ENCODE results near the gene SLC29A4. TPM values are rescaled to one million over a fixed set of nuclear protein-coding genes. Genes with fewer than 3 reads are reported as not detected.
A peak's percentile ranks its signal among the peaks of the same experiment; 100 is the strongest.
"Not testable (repeated sequence)": the region's sequence is repeated elsewhere in the genome, so short reads cannot be mapped to it uniquely, and the experiment has no call there.

SLC29A4 gene
- total and polyA plus RNA-seq, 10 donors = 0.33 to 2.9 (median 2.2) TPM

- peaks cover 0 to 18% (median 9%) of the 10 kb centered on the region in 8 donors for H3K9me3 ChIP-seq
- H3K27me3 ChIP-seq (replicated peaks in 1 of 7); intact Hi-C loops (cut with DNase I; ENCODE audit: low total_unique reads); H3K27ac ChIP-seq; DNase-seq; H3K4me3 ChIP-seq; H3K4me1 ChIP-seq: not testable (repeated sequence)
- TF ChIP-seq POLR2AphosphoS5 (IDR thresholded peaks at IDR 0.05) = peak in 1 of 3 donors; percentile 20
- 90 to 97% (median 96%) methylated on average over 26 to 30 of the region's 31 CpGs for WGBS, 5 donors
- peaks cover 0 to 100% (median 59%) of the 10 kb centered on the region in 6 donors for H3K36me3 ChIP-seq
Measured at GRCh38 chr7:5323800-5324781, 41.3 kb downstream of the SLC29A4 start.

DNA sequence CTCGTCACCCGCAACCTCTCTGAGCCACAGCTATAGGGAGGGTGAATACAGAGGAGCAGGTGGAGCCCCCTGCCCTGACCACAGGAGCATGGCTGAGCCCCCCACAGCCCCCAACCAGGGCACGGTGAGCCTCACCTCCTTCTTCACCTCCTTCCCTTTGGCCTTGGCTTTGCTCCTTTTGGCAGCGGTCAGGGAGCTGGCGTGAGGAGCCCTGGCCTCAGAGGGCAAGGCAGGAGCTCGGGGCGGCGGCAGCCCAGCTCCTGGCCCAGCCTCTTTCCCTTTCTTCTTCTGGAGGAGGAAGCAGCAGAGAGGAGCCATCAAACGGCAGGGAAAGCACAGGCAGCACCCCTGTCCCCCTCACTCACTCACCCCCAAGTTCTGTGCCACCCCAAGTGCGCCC lies 42.2 kb downstream of the SLC29A4 start:
- H3K4me3 ChIP-seq = no peak overlapping the region
- WGBS, 5 donors = 91 to 95% (median 91%) methylated on average over 8 to 10 of the region's 10 CpGs
- intact Hi-C loops (cut with DNase I; ENCODE audit: low total_unique reads) = no loop called here
- peaks cover 0 to 9% (median 0%) of the 10 kb centered on the region in 6 donors for H3K4me1 ChIP-seq
- no peak overlapping the region for H3K27ac ChIP-seq
- H3K9me3 ChIP-seq = peaks cover 0 to 10% (median 3%) of the 10 kb centered on the region in 8 donors
- DNase-seq = no peak
- TF ChIP-seq POLR2A (IDR thresholded peaks at IDR 0.05) (no peak), POLR2AphosphoS5 (IDR thresholded peaks at IDR 0.05) (no peak), CTCF (IDR thresholded peaks at IDR 0.05 in 8 of 11, conservative IDR thresholded peaks at IDR 0.05 in 3 of 11) (no peak)
- H3K36me3 ChIP-seq = peaks cover 0 to 100% (median 55%) of the 10 kb centered on the region in 6 donors
- H3K27me3 ChIP-seq (replicated peaks in 1 of 7) = no peaks in the 10 kb centered on the region

- intact Hi-C loops (cut with DNase I; ENCODE audit: low total_unique reads) = no loop called here
- Histone ChIP-seq H3K27me3 (replicated peaks in 1 of 7) (no peaks in the 10 kb centered on the region), H3K27ac (no peak overlapping the region), H3K9me3 (no peaks in the 10 kb centered on the region), H3K4me3 (no peak overlapping the region), H3K4me1 (peaks cover 0 to 45% (median 19%) of the 10 kb centered on the region in 6 donors), H3K36me3 (peaks cover 0 to 98% (median 33%) of the 10 kb centered on the region in 6 donors)
- TF ChIP-seq POLR2A (IDR thresholded peaks at IDR 0.05) (no peak), CTCF (IDR thresholded peaks at IDR 0.05 in 8 of 11, conservative IDR thresholded peaks at IDR 0.05 in 3 of 11) (no peak), POLR2AphosphoS5 (IDR thresholded peaks at IDR 0.05) (no peak)
- 98 to 100% (median 99%) methylated on average over 3 of the region's 3 CpGs for WGBS, 5 donors
- DNase-seq = no peak
Measured at GRCh38 chr7:5330288-5330687, 47.5 kb downstream of the SLC29A4 start.

DNA sequence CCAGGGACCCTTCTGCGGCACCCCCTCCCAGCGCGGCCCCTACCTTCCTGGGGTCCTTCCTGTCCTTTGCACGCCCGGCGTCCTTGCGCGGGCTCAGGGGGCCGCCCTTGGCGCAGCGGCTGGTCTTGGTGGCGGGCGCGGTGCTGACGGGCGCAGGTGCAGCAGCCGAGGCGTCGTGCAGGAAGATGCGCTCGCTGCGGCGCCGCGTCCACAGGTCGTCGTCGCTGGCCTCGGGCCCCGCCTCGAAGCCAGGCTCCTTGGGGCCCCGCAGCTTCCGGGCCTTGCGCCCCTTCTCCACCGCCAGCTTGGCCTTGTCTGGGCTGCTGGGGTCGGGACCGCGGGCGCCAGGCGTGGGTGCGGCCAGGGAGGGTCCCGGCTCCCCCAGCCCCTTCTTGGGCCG lies 49.8 kb downstream of the SLC29A4 start:
- intact Hi-C loops (cut with DNase I; ENCODE audit: low total_unique reads) = no loop called here
- Histone ChIP-seq H3K36me3 (peaks cover 0 to 98% (median 50%) of the 10 kb centered on the region in 6 donors), H3K4me1 (peaks cover 0 to 45% (median 19%) of the 10 kb centered on the region in 6 donors), H3K9me3 (peaks cover 5 to 22% (median 19%) of the 10 kb centered on the region in 8 donors), H3K27me3 (replicated peaks in 1 of 7) (no peaks in the 10 kb centered on the region), H3K4me3 (no peak overlapping the region), H3K27ac (no peak overlapping the region)
- TF ChIP-seq POLR2AphosphoS5 (IDR thresholded peaks at IDR 0.05) (peak in 1 of 3 donors; percentile 22), CTCF (IDR thresholded peaks at IDR 0.05 in 8 of 11, conservative IDR thresholded peaks at IDR 0.05 in 3 of 11) (no peak), POLR2A (IDR thresholded peaks at IDR 0.05) (no peak)
- no peak for DNase-seq
- 87 to 97% (median 93%) methylated on average over 34 to 43 of the region's 43 CpGs for WGBS, 5 donors

Measured in spleen (tissue), 11 donors.